GM18517 (cell line): ENCODE data around the gene ATP1B2.
"Not testable (repeated sequence)": the region's sequence is repeated elsewhere in the genome, so short reads cannot be mapped to it uniquely, and the experiment has no call there.

Experiments used
- ATAC-seq: cut with Tn5 transposase; IDR thresholded peaks from one replicate; pipeline ENCODE4 v1.9.1; 2021; ENCODE audit warnings: mild to moderate bottlenecking, moderate library complexity; ENCODE audit not compliant: unreplicated experiment

The ATP1B2 gene

GRCh38 chr17:7633093-7633492, 17.6 kb upstream of the ATP1B2 start:
- ATAC-seq, result no peak

DNA sequence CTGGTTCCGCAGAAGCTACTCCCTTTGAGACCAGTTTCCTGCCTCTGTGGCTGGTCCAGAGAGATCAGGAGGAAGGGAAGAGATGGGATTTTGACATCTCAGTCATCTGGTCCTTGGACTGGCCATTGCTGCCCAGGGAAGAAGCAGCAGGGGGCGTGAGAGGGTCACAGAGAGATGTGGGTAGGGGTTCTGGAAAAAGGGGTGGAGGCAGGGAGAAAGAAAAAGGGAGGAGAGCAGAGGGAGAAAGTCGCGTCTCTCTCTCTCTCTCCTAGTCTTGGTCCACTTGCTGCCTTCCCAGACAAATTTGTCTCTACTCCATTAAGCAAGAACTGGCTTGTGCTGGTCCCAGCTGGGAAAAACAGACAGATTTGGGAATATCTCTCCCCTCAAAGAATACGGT, 16.3 kb upstream of the ATP1B2 start:
- no peak for ATAC-seq

GRCh38 chr17:7636163-7636562, 14.6 kb upstream of the ATP1B2 start:
- ATAC-seq, result no peak

DNA sequence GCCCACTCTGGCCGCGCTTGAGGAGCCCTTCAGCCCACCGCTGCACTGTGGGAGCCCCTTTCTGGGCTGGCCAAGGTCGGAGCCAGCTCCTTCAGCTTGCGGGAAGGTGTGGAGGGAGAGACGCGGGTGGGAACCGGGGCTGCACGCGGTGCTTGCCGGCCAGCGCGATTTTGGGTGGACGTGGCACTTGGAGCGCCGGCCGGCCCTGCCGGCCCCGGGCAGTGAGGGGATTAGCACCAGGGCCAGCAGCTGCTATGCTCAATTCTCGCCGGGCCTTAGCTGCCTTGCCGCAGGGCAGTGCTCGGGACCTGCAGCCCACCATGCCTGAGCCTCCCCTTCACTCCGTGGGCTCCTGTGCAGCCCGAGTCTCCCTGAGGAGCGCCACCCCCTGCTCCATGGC, 9.9 kb upstream of the ATP1B2 start:
- ATAC-seq, result no peak

- ATAC-seq, result not testable (repeated sequence)
These were observed 9.1 kb upstream of the ATP1B2 start for GRCh38 chr17:7641635-7642034.

GRCh38 chr17:7644775-7645174, 6.0 kb upstream of the ATP1B2 start:
- no peak for ATAC-seq

GRCh38 chr17:7646457-7646856, 4.3 kb upstream of the ATP1B2 start:
- ATAC-seq, result no peak

DNA sequence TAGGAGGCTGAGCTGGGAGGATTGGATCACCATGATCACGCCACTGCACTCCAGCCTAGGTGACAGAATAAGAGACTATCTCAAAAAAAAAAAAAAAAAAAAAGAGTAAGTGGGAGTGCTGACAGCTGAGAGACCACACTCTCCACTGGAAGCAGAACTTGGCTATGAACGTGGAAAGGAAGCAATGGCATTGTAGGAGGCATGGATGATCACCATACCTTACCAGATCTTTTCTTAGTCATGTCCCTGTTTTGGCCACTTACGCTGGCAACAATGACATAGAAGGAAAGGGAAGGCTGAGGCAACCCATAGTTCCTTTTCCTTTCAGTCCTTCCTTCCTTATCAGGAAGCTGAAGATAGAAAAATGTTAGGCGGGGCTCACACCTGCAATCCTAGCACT, 3.7 kb upstream of the ATP1B2 start:
- no peak for ATAC-seq

DNA sequence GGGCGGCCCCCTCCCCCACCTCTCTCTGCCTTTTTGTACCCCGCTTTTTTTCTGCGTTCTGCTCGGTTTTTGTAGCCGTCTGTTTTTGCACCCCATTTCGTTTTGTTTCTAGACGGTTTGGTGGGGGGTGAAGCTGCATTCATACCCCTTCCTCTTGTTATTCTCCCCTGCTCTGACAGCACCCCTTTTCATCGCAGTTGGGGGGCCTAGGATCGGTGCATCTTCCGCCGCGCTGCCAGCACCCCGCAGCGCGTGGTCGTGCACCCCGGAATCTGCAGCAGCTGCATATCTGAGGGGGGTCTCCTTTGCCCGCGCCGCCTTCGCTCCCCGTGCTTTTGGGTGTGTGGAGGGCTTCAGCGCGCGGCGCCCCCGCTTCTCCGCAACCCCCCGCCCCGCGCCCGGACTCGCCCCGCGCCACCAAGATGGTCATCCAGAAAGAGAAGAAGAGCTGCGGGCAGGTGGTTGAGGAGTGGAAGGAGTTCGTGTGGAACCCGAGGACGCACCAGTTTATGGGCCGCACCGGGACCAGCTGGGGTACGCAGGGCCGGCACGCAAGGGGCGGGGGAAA, 455 bp downstream of the ATP1B2 start:
- ATAC-seq, result no peak

- ATAC-seq, result no peak
These were observed 1.1 kb downstream of the ATP1B2 start for GRCh38 chr17:7651665-7652387.

DNA sequence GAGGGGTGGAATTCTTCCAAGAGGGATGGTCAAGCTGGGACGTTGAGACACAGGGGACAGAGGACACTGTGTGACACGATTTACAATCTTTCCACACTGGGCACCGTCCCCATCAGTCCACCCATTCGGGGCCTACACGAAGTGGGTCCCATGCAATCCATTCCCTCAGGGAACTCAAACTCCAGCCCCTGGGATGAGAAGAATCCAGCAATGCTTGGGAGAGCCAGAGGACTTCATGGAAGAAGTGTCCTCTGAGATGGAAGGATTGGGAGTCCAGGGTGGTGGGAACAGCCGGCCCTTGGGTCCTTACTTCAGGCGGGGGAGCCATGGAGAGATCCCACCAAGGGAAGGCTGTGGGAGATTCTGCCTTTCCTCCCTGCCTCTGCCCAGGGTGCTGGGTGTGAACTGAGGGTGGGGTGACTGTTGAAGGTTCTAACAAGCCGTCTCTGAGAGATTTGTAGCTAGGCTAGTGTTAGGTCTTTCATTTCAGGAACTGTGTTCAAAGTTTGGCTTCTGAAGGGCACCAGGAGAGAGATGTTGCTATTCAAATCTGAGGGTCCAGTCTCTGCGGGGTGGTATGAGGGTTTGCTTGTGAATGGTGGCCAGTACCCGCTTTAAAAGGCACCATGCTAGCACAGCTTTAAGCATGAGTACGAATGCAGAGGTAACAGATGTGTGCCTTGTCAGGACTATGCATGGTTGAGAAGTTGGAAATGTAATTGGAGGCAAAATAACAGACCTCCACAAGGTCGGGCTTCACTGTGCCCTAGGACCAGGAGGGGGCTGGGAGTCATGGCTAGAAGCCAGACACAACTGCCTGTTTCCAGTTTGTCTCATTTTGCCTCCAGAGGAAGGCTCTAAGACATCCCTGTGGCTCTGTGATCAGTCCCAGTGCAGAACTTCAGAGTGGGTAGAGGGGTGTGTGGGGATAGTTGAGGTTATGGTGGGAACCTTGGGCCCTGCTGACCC, 1.9 kb downstream of the ATP1B2 start:
- no peak for ATAC-seq

DNA sequence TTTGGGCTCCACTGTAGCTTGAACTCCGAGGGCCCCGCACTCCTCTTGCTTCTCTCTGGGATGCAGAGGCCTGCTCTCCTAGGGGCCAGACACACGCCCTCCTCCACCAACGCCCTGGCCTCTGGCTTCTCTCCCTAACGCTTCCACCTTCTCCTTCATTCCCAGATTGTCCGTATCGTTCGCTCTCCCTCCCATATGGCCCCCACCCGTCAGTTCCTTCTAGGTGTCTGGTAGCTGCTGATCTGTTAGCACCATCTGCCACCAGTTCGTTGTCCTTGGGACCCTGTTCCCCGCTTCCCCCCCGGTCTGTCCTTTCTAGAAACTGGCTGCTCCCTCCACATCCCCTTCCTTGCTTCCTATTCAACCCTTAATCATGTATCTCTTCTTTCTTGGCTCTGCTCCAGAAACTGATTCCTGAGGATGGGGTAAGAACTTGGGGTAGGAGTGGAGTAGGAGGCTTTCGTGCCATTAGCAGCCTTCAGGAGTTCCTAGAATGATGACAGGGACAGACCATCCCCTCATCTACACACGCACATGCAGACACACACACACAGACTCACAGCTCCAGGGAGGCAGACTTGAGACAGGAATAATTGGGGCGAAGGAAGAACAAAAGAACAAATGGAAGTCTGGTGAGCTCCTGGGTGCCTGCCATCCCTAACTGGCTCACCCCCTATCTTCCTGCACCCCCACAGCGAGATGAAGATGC, 4.3 kb downstream of the ATP1B2 start:
- ATAC-seq, result no peak

GRCh38 chr17:7655541-7655840, 4.8 kb downstream of the ATP1B2 start:
- ATAC-seq, result no peak

GRCh38 chr17:7656958-7657609, 6.4 kb downstream of the ATP1B2 start:
- ATAC-seq, result no peak

DNA sequence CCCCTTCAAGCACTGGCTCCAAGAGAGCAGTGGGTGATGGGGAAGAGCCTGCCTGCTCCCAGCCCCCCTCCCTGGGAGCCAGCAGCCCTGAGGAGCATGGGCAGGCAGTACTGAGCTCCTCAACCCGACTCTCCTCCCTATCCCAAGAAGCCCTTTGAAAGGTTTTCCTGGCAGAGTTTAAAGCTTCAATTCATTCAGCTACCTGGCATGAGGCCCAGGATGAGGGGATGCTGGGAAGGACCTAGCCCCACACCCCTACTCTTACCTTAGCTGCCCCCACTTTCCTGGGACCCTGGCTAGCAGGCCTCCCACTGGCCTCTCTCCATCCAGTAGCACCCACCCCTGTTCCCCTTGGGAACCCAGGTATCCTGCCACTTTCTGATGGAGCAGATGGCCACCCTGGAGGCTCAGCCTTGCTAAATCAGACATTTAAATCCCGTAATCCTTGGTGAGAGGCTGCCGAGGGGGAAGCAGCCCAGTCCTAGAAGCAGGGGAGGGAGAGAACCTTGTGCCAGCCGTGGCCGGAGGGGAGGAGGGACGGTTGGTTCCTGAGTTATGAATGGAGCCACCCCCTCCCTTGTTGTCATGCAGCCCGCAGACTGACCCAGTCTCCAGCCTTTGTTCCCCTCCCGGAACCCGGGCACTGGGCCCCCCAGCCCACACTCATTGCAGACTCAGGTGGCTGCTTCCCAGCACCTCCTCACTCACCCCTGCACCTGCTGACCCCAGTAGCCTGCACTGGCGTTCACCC, 17.1 kb downstream of the ATP1B2 start:
- ATAC-seq, result no peak

- ATAC-seq, result no peak
These were observed 17.8 kb downstream of the ATP1B2 start for GRCh38 chr17:7668482-7668881.

GRCh38 chr17:7673239-7673638, 22.5 kb downstream of the ATP1B2 start:
- ATAC-seq, result no peak

- ATAC-seq, result no peak
These were observed 24.2 kb downstream of the ATP1B2 start for GRCh38 chr17:7674934-7675333.

DNA sequence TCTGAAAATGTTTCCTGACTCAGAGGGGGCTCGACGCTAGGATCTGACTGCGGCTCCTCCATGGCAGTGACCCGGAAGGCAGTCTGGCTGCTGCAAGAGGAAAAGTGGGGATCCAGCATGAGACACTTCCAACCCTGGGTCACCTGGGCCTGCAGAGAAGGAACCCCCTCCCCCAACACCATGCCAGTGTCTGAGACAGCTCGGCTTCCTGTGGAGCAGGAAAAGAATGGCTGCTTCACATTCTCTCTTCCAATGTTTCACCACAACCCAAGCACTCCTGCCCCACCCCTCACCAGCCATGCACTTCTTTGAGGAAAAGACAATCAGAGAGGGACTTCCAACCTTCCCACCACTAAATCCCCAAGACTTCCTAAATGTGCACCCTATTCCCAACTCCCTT, 25.8 kb downstream of the ATP1B2 start:
- ATAC-seq, result no peak

GRCh38 chr17:7677388-7678067, 26.8 kb downstream of the ATP1B2 start:
- no peak for ATAC-seq
